ENCODE measurements around the gene POC1A. TPM values are rescaled to one million over a fixed set of nuclear protein-coding genes. Genes with fewer than 3 reads are reported as not detected.

POC1A gene
- total RNA-seq, 1 donor from 2014 or later, result 5.7 TPM

- Mint-ChIP-seq H3K27ac (ENCODE audit: unreplicated experiment) (no peak overlapping the region), H3K36me3 (ENCODE audit: low read depth) (no peaks in the 10 kb centered on the region), H3K4me3 (ENCODE audit: unreplicated experiment) (no peak overlapping the region), H3K27me3 (ENCODE audit: low read depth) (no peaks in the 10 kb centered on the region), H3K9me3 (ENCODE audit: low read depth) (no peaks in the 10 kb centered on the region), H3K4me1 (ENCODE audit: low read depth) (peaks cover 48% of the 10 kb centered on the region)
- TF ChIP-seq CTCF (IDR thresholded peaks at IDR 0.05), result no peak
- DNase-seq (ENCODE audit: low spot score), result no peak
Observed at GRCh38 chr3:52026041-52026440, 128.2 kb downstream of the POC1A start.

- Mint-ChIP-seq H3K27me3 (ENCODE audit: low read depth) (no peaks in the 10 kb centered on the region), H3K9me3 (ENCODE audit: low read depth) (no peaks in the 10 kb centered on the region), H3K27ac (ENCODE audit: unreplicated experiment) (no peak overlapping the region), H3K4me3 (ENCODE audit: unreplicated experiment) (no peak overlapping the region), H3K36me3 (ENCODE audit: low read depth) (no peaks in the 10 kb centered on the region), H3K4me1 (ENCODE audit: low read depth) (peaks cover 54% of the 10 kb centered on the region)
- no peak for DNase-seq (ENCODE audit: low spot score)
- TF ChIP-seq CTCF (IDR thresholded peaks at IDR 0.05), result no peak
Observed at GRCh38 chr3:52025453-52025852, 128.8 kb downstream of the POC1A start.

Other genes with a start within 250 kb of the POC1A start
- 18.0 to 21.0 TPM (median 19.7 TPM) in 3 replicates for gene RRP9, start 212.5 kb downstream of the POC1A start, total RNA-seq
- gene PARP3, start 212.1 kb downstream of the POC1A start, total RNA-seq, result 9.5 to 12.4 TPM (median 9.7 TPM) in 3 replicates
- 0.19 TPM in 1 of 3 replicates, not detected in the others for gene GPR62, start 199.0 kb downstream of the POC1A start, total RNA-seq
- 35.5 to 63.8 TPM (median 55.7 TPM) in 3 replicates for gene PCBP4, start 187.0 kb downstream of the POC1A start, total RNA-seq
- 24.3 to 38.0 TPM (median 25.7 TPM) in 3 replicates for gene ABHD14B, start 180.4 kb downstream of the POC1A start, total RNA-seq
- 10.0 to 19.4 TPM (median 10.2 TPM) in 3 replicates for gene ABHD14A, start 179.4 kb downstream of the POC1A start, total RNA-seq
- 21.1 to 24.5 TPM (median 21.7 TPM) in 3 replicates for gene ACY1, start 170.9 kb downstream of the POC1A start, total RNA-seq
- 610 to 772 TPM (median 621 TPM) in 3 replicates for gene RPL29, start 158.5 kb downstream of the POC1A start, total RNA-seq
- 32.5 to 33.6 TPM (median 33.3 TPM) in 3 replicates for gene DUSP7, start 97.9 kb downstream of the POC1A start, total RNA-seq
- gene ALAS1, start 43.7 kb upstream of the POC1A start, total RNA-seq, result 37.5 to 39.8 TPM (median 38.3 TPM) in 3 replicates
- 0.12 TPM in 1 of 3 replicates, not detected in the others for gene TLR9, start 71.2 kb upstream of the POC1A start, total RNA-seq
- gene TWF2, start 84.7 kb upstream of the POC1A start, total RNA-seq, result 58.9 to 65.9 TPM (median 65.2 TPM) in 3 replicates
- gene PPM1M, start 91.3 kb upstream of the POC1A start, total RNA-seq, result 14.5 to 20.8 TPM (median 20.1 TPM) in 3 replicates
- gene WDR82, start 124.2 kb upstream of the POC1A start, total RNA-seq, result 73.0 to 74.9 TPM (median 74.7 TPM) in 3 replicates
- gene GLYCTK, start 133.4 kb upstream of the POC1A start, total RNA-seq, result 4.8 to 9.8 TPM (median 5.0 TPM) in 3 replicates
- 5.0 to 9.4 TPM (median 5.4 TPM) in 3 replicates for gene DNAH1, start 161.9 kb upstream of the POC1A start, total RNA-seq

All from chondrocyte (in vitro differentiated cells).